C4-2B (cell line): ENCODE data around the gene LILRB2.

ENCODE experiments used
- CTCF ChIP-seq: fragments of 450-650 bp; conservative IDR thresholded peaks from 2 replicates; pipeline ENCODE4 v1.5.1; 2017; ENCODE audit warnings: mild to moderate bottlenecking
- ZFX ChIP-seq: fragments of 450-650 bp; IDR thresholded peaks from 2 replicates; pipeline ENCODE4 v1.6.1; 2017

- TF ChIP-seq CTCF = no peak
- no peak for TF ChIP-seq ZFX
These were observed 39.2 kb upstream of the LILRB2 start for GRCh38 chr19:54319892-54320670.
